T47D (cell line): ENCODE measurements around the gene CFAP299.

Experiments used
- DNase-seq, 2 experiments: peaks; one replicate each; pipeline versions ENCODE4 v3.0.0 to v3.0.0-alpha.2; 2011 to 2012; ENCODE audit warnings: low read depth in 1 of 2, low spot score in 1 of 2
- JUND ChIP-seq: IDR thresholded peaks from 2 replicates; pipeline ENCODE4 v1.6.1; 2012; ENCODE audit warnings: low read depth
- in situ Hi-C: cut with HindIII; loops from 2 replicates; pipeline ENCODE4 v1.10.0; 2016; ENCODE audit warnings: low sequenced_read_pairs, low pct_unique_long_range_greater_than_20kb

CFAP299 gene

GRCh38 chr4:80387390-80388283, 52.1 kb downstream of the CFAP299 start:
- in situ Hi-C loops, result no loop called here
- DNase-seq, result no peak
- TF ChIP-seq JUND, result no peak

GRCh38 chr4:80388284-80388607, 52.7 kb downstream of the CFAP299 start:
- DNase-seq, result no peak
- in situ Hi-C loops, result no loop called here
- TF ChIP-seq JUND, result no peak

GRCh38 chr4:80390178-80390577, 54.6 kb downstream of the CFAP299 start:
- TF ChIP-seq JUND, result no peak
- in situ Hi-C loops, result no loop called here
- DNase-seq, result no peak

- in situ Hi-C loops, result no loop called here
- TF ChIP-seq JUND, result no peak
- DNase-seq, result no peak
Measured at GRCh38 chr4:80393246-80393969, 57.9 kb downstream of the CFAP299 start.

- in situ Hi-C loops, result no loop called here
Measured at GRCh38 chr4:80393970-80394250, 58.4 kb downstream of the CFAP299 start.

GRCh38 chr4:80407246-80407645, 71.7 kb downstream of the CFAP299 start:
- DNase-seq, result no peak
- TF ChIP-seq JUND, result no peak
- in situ Hi-C loops, result no loop called here

More at GRCh38 chr4:80393970-80394250, 58.4 kb downstream of the CFAP299 start:
- no peak for DNase-seq
- no peak for TF ChIP-seq JUND

- TF ChIP-seq JUND, result no peak
- DNase-seq, result no peak
- in situ Hi-C loops, result no loop called here
Measured at GRCh38 chr4:80409809-80410208, 74.3 kb downstream of the CFAP299 start.

- in situ Hi-C loops, result no loop called here
Measured at GRCh38 chr4:80412322-80412721, 76.8 kb downstream of the CFAP299 start.

GRCh38 chr4:80413086-80413485, 77.6 kb downstream of the CFAP299 start:
- in situ Hi-C loops, result no loop called here
- DNase-seq, result no peak
- TF ChIP-seq JUND, result no peak

More at GRCh38 chr4:80412322-80412721, 76.8 kb downstream of the CFAP299 start:
- no peak for TF ChIP-seq JUND
- no peak for DNase-seq

GRCh38 chr4:80417019-80417418, 81.5 kb downstream of the CFAP299 start:
- DNase-seq, result no peak
- TF ChIP-seq JUND, result no peak
- in situ Hi-C loops, result no loop called here

- DNase-seq, result no peak
- no peak for TF ChIP-seq JUND
- in situ Hi-C loops, result no loop called here
Measured at GRCh38 chr4:80419946-80420345, 84.4 kb downstream of the CFAP299 start.

GRCh38 chr4:80420638-80421037, 85.1 kb downstream of the CFAP299 start:
- in situ Hi-C loops, result no loop called here
- no peak for TF ChIP-seq JUND
- no peak for DNase-seq

GRCh38 chr4:80422727-80423404, 87.3 kb downstream of the CFAP299 start:
- DNase-seq, result no peak
- TF ChIP-seq JUND, result no peak
- in situ Hi-C loops, result no loop called here
